Hepatocyte (in vitro differentiated cells): Measurements from ENCODE around the gene DPPA2. TPM values are rescaled to one million over a fixed set of nuclear protein-coding genes. Genes with fewer than 3 reads are reported as not detected.

Source experiments
- DNase-seq: peaks from one replicate; pipeline ENCODE4 v3.0.0-alpha.2; 2016; ENCODE audit warnings: low spot score
- H2AFZ ChIP-seq: fragments of 200-600 bp; sonication (generic); 2 replicates; pipeline ENCODE4 v1.6.0; 2016; ENCODE audit warnings: antibody characterized with exemption, mild to moderate bottlenecking
- H3K27ac ChIP-seq: fragments of 200-600 bp; sonication (generic); 2 replicates; pipeline ENCODE4 v1.5.1; 2016; ENCODE audit warnings: mild to moderate bottlenecking
- H3K27me3 ChIP-seq: fragments of 200-600 bp; sonication (generic); 2 replicates; pipeline ENCODE4 v1.6.1; 2016
- H3K36me3 ChIP-seq: fragments of 200-600 bp; sonication (generic); replicated peaks from 2 replicates; pipeline ENCODE4 v1.5.1; 2016; ENCODE audit warnings: low read depth; ENCODE audit not compliant: insufficient read depth
- H3K4me1 ChIP-seq: fragments of 200-600 bp; sonication (generic); 2 replicates; pipeline ENCODE4 v1.5.1; 2016; ENCODE audit warnings: mild to moderate bottlenecking, moderate library complexity; ENCODE audit not compliant: insufficient read depth
- H3K4me2 ChIP-seq: fragments of 200-600 bp; sonication (generic); 2 replicates; pipeline ENCODE4 v1.6.0; 2016
- H3K4me3 ChIP-seq: fragments of 200-600 bp; sonication (generic); 2 replicates; pipeline ENCODE4 v1.5.1; 2016; ENCODE audit warnings: mild to moderate bottlenecking
- H3K79me2 ChIP-seq: fragments of 200-600 bp; sonication (generic); 2 replicates; pipeline ENCODE4 v1.6.0; 2017; ENCODE audit warnings: mild to moderate bottlenecking
- H3K9me2 ChIP-seq: fragments of 200-600 bp; sonication (generic); replicated peaks from 2 replicates; pipeline ENCODE4 v1.6.0; 2017; ENCODE audit warnings: mild to moderate bottlenecking; ENCODE audit not compliant: insufficient read depth
- H3K9me3 ChIP-seq: fragments of 200-600 bp; sonication (generic); 2 replicates; pipeline ENCODE4 v1.5.1; 2016; ENCODE audit warnings: low read depth, mild to moderate bottlenecking
- H4K20me1 ChIP-seq: fragments of 200-600 bp; sonication (generic); 2 replicates; pipeline ENCODE4 v1.6.0; 2016; ENCODE audit warnings: mild to moderate bottlenecking; ENCODE audit not compliant: insufficient read depth, poor library complexity, severe bottlenecking
- EZH2 ChIP-seq: fragments of 200-600 bp; sonication (generic); IDR thresholded peaks from 2 replicates; pipeline ENCODE4 v1.6.1; 2016; ENCODE audit warnings: antibody characterized with exemption, mild to moderate bottlenecking, borderline replicate concordance
- EZH2phosphoT487 ChIP-seq: fragments of 200-600 bp; sonication (generic); IDR thresholded peaks from one replicate; pipeline ENCODE4 v1.6.1; 2018; ENCODE audit warnings: antibody characterized with exemption, mild to moderate bottlenecking, low read depth, moderate library complexity; ENCODE audit not compliant: unreplicated experiment, severe bottlenecking
- WGBS: methylation state at CpG from one replicate; pipeline ENCODE4 v1.1.6; 2016; ENCODE audit warnings: low lambda C conversion rate; ENCODE audit errors: missing lambda C conversion rate; 5-methylcytosine and 5-hydroxymethylcytosine counted together
- polyA plus RNA-seq: library from polyadenylated mRNA; unstranded; fragments of >200 nt; fragmentation: Nextera tagmentation; extraction: Ambion mirVana; gene quantifications from 2 replicates; pipeline ENCODE4 v1.2.1, GENCODE V29; 2016
- total RNA-seq: library from RNA; depleted of rRNA; stranded (reverse); fragments of >200 nt; gene quantifications from 2 replicates; pipeline ENCODE4 v1.2.3, GENCODE V29; 2014
- TF ChIP-seq, protein P1 (sequence below): fragments of 200-600 bp; sonication (generic); IDR thresholded peaks from 2 replicates; pipeline ENCODE4 v1.5.1; 2016; ENCODE audit warnings: antibody characterized with exemption, mild to moderate bottlenecking; ENCODE audit not compliant: poor library complexity

DPPA2 gene
- total and polyA plus RNA-seq, 2 experiments from 2014 or later = not detected

DNA sequence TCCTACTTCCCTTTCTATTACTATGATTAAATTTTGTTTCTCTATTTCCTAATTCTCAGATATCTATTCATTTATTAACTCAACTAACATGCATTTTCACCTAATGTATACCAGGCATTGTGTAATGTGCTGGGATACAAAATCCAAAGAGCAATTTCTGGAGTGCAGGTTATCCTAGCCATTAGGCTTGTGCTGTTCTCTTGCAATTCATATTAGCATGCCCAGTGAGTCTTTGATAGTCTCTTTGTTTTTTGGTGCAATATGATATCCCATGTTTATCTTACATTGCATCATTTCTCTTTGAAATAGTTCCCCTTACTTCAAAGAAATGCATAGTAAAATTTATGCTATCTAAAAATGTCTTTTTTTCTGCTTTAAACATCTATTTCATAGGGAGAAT is 34.9 kb upstream of the DPPA2 start:
- no peak overlapping the region for H3K4me3 ChIP-seq
- no peak overlapping the region for H3K4me2 ChIP-seq
- no peaks in the 10 kb centered on the region for H3K9me3 ChIP-seq
- H3K27ac ChIP-seq = no peak overlapping the region
- no peak for DNase-seq
- H3K27me3 ChIP-seq = no peaks in the 10 kb centered on the region
- H3K79me2 ChIP-seq = no peaks in the 10 kb centered on the region
- no peaks in the 10 kb centered on the region for H4K20me1 ChIP-seq
- TF ChIP-seq EZH2 = no peak
- no peak for TF ChIP-seq EZH2phosphoT487
- TF ChIP-seq, protein P1, sequence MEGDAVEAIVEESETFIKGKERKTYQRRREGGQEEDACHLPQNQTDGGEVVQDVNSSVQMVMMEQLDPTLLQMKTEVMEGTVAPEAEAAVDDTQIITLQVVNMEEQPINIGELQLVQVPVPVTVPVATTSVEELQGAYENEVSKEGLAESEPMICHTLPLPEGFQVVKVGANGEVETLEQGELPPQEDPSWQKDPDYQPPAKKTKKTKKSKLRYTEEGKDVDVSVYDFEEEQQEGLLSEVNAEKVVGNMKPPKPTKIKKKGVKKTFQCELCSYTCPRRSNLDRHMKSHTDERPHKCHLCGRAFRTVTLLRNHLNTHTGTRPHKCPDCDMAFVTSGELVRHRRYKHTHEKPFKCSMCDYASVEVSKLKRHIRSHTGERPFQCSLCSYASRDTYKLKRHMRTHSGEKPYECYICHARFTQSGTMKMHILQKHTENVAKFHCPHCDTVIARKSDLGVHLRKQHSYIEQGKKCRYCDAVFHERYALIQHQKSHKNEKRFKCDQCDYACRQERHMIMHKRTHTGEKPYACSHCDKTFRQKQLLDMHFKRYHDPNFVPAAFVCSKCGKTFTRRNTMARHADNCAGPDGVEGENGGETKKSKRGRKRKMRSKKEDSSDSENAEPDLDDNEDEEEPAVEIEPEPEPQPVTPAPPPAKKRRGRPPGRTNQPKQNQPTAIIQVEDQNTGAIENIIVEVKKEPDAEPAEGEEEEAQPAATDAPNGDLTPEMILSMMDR = no peak
- no peaks in the 10 kb centered on the region for H3K36me3 ChIP-seq
- H2AFZ ChIP-seq = no peak overlapping the region
- H3K4me1 ChIP-seq = no peaks in the 10 kb centered on the region
- H3K9me2 ChIP-seq = no peaks in the 10 kb centered on the region

DNA sequence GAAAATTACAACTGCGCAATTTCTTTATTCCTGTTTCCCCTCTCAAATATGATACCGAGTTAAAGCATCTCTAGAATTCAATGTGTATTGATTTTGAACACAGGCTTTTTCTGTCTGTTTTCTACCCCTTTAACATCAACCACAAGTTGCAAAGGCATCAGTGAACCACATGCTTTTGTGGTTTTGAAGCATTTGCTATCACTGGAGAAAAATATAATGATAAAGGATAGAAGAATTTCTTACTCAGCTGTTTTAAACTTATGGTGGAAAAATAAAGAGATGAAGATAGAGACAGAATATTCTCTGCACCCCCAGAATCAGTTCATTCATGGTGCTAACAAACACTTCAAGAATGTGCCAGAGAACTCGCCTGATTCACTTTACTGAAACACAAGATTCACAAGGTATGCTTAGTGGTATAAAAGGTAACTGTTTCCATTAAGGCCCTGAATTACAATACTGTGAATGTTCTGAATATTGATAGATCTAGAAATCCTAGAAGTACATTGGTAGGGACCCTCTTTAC is 30.5 kb upstream of the DPPA2 start:
- H3K36me3 ChIP-seq = no peaks in the 10 kb centered on the region
- TF ChIP-seq, protein P1 = no peak
- TF ChIP-seq EZH2 (no peak), EZH2phosphoT487 (no peak)
- no peaks in the 10 kb centered on the region for H3K9me2 ChIP-seq
- H3K27ac ChIP-seq = no peak overlapping the region
- DNase-seq = no peak
- H3K4me2 ChIP-seq = no peak overlapping the region
- no peaks in the 10 kb centered on the region for H3K79me2 ChIP-seq
- 93% methylated on average over 3 of the region's 3 CpGs for WGBS
- H3K27me3 ChIP-seq = no peaks in the 10 kb centered on the region
- no peaks in the 10 kb centered on the region for H3K9me3 ChIP-seq
- no peaks in the 10 kb centered on the region for H3K4me1 ChIP-seq
- H4K20me1 ChIP-seq = no peaks in the 10 kb centered on the region
- no peak overlapping the region for H3K4me3 ChIP-seq
- no peak overlapping the region for H2AFZ ChIP-seq

DNA sequence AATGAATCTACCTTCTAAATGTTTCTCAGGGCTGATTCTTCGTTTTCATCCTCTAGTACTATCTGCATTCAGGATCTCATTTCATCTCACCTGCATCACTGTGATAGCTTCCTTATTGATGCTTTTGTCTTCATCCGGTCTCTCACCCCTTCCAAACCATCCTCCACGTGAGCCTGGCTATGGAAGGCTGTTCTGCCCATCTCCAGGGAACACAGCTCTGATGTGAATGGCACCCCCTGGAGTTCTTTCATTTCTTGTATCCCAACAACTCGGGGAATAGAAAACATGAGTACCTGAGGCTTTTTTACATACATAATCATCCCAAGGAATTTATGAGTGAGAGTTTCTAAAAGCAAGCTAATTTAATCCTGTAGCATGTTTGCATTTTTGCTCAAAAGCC is 29.8 kb upstream of the DPPA2 start:
- H3K27me3 ChIP-seq = no peaks in the 10 kb centered on the region
- no peak overlapping the region for H3K4me2 ChIP-seq
- DNase-seq = no peak
- WGBS = 66% methylated on average over 4 of the region's 4 CpGs
- H3K36me3 ChIP-seq = no peaks in the 10 kb centered on the region
- H3K4me1 ChIP-seq = no peaks in the 10 kb centered on the region
- no peak overlapping the region for H3K4me3 ChIP-seq
- H3K9me2 ChIP-seq = no peaks in the 10 kb centered on the region
- TF ChIP-seq, protein P1 = no peak
- TF ChIP-seq EZH2phosphoT487 (no peak), EZH2 (no peak)
- no peaks in the 10 kb centered on the region for H3K79me2 ChIP-seq
- no peaks in the 10 kb centered on the region for H4K20me1 ChIP-seq
- no peak overlapping the region for H3K27ac ChIP-seq
- H3K9me3 ChIP-seq = no peaks in the 10 kb centered on the region
- H2AFZ ChIP-seq = no peak overlapping the region
